ENCODE data around the gene KCNAB1. TPM values are rescaled to one million over a fixed set of nuclear protein-coding genes. Genes with fewer than 3 reads are reported as not detected.

Gene KCNAB1
- total RNA-seq, 3 donors from 2014 or later (not counting 1 experiment from before 2014, with no cell fraction given): not detected

DNA sequence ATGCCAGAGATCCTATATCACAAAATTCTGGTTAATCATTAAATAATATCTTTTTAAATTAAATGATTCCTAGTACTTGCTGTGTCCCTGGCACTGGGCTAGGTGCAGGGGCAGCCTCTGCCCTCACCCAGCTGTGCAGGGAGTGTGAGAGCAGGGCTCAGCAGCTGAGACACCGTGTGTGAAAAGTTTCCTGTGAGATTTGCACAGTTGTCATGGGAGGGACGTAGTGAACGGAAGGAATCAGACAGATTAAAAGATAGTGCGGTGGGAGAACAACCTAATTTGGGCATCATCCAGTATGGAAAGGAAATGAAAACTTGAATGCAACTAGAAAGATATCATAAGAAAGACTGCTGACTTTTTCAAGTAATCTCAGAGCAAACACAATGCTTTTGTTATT lies 230.4 kb downstream of the KCNAB1 start:
- H3K4me1 ChIP-seq (ENCODE audit: control insufficient read depth, insufficient read depth, low read length): no peaks in the 10 kb centered on the region
- 16% methylated on average over 4 of the region's 4 CpGs for WGBS (ENCODE audit: insufficient coverage)
- intact Hi-C loops (cut with micrococcal nuclease): no loop called here
- ATAC-seq: no peak
- Mint-ChIP-seq H3K36me3 (no peaks in the 10 kb centered on the region), H3K27me3 (ENCODE audit: low read depth in 2 of 2) (no peaks in the 10 kb centered on the region), H3K9me3 (no peaks in the 10 kb centered on the region), H3K4me3 (no peak overlapping the region), H3K4me1 (no peaks in the 10 kb centered on the region), H3K27ac (no peak overlapping the region)
- no peaks in the 10 kb centered on the region for H3K27me3 ChIP-seq (ENCODE audit: control insufficient read depth, insufficient read depth, low read length)
- no peak for DNase-seq
- no peaks in the 10 kb centered on the region for H3K36me3 ChIP-seq (ENCODE audit: control insufficient read depth, insufficient read depth, low read length)
- H3K9me3 ChIP-seq (ENCODE audit: control insufficient read depth, insufficient read depth, low read length): no peaks in the 10 kb centered on the region
- H3K27ac ChIP-seq (ENCODE audit: low read length): no peak overlapping the region
- TF ChIP-seq CTCF (IDR thresholded peaks at IDR 0.05): no peak
- H3K4me3 ChIP-seq (ENCODE audit: low read length): no peak overlapping the region

GRCh38 chr3:156351783-156352182 lies 231.4 kb downstream of the KCNAB1 start:
- ATAC-seq (peak in 1 of 3 donors; percentile 18), DNase-seq (no peak)
- Histone ChIP-seq H3K4me3 (ENCODE audit: low read length) (no peak overlapping the region), H3K4me1 (ENCODE audit: control insufficient read depth, insufficient read depth, low read length) (no peaks in the 10 kb centered on the region), H3K27me3 (ENCODE audit: control insufficient read depth, insufficient read depth, low read length) (no peaks in the 10 kb centered on the region), H3K27ac (ENCODE audit: low read length) (no peak overlapping the region), H3K9me3 (ENCODE audit: control insufficient read depth, insufficient read depth, low read length) (no peaks in the 10 kb centered on the region), H3K36me3 (ENCODE audit: control insufficient read depth, insufficient read depth, low read length) (no peaks in the 10 kb centered on the region)
- no peaks in the 10 kb centered on the region for H3K36me3 Mint-ChIP-seq
- H3K4me1 Mint-ChIP-seq: no peaks in the 10 kb centered on the region
- H3K27ac Mint-ChIP-seq: no peak overlapping the region
- TF ChIP-seq CTCF (IDR thresholded peaks at IDR 0.05): no peak
- H3K9me3 Mint-ChIP-seq: no peaks in the 10 kb centered on the region
- no peaks in the 10 kb centered on the region for H3K27me3 Mint-ChIP-seq (ENCODE audit: low read depth in 2 of 2)
- intact Hi-C loops (cut with micrococcal nuclease): no loop called here
- H3K4me3 Mint-ChIP-seq: no peak overlapping the region
- 94% methylated on average over 6 of the region's 6 CpGs for WGBS (ENCODE audit: insufficient coverage)

DNA sequence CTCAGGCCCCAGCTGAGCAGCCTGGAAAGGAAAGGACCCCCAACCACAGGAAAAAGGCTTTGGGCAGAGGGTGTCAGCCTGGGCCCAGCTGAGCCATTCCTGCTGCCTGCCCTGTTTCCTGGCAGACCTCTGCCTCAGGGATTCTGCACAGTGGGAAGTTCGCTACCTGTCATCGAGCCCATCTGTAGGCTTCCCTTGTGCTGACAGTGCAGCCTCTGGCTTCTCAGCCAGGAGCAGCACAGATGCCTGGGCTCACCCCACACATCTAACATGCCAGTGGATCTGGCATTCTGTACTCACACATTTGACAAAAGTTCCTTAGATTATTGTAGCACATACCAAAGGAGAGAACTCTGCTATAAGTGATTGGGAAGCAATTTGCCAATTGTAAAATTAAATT lies 232.3 kb downstream of the KCNAB1 start:
- intact Hi-C loops (cut with micrococcal nuclease): no loop called here
- H3K27ac Mint-ChIP-seq: no peak overlapping the region
- Histone ChIP-seq H3K9me3 (ENCODE audit: control insufficient read depth, insufficient read depth, low read length) (no peaks in the 10 kb centered on the region), H3K27ac (ENCODE audit: low read length) (no peak overlapping the region), H3K27me3 (ENCODE audit: control insufficient read depth, insufficient read depth, low read length) (no peaks in the 10 kb centered on the region), H3K36me3 (ENCODE audit: control insufficient read depth, insufficient read depth, low read length) (no peaks in the 10 kb centered on the region), H3K4me3 (ENCODE audit: low read length) (no peak overlapping the region), H3K4me1 (ENCODE audit: control insufficient read depth, insufficient read depth, low read length) (no peaks in the 10 kb centered on the region)
- DNase-seq (no peak), ATAC-seq (no peak)
- H3K27me3 Mint-ChIP-seq (ENCODE audit: low read depth in 2 of 2): no peaks in the 10 kb centered on the region
- H3K4me3 Mint-ChIP-seq: no peak overlapping the region
- TF ChIP-seq CTCF (IDR thresholded peaks at IDR 0.05): no peak
- H3K4me1 Mint-ChIP-seq: no peaks in the 10 kb centered on the region
- no peaks in the 10 kb centered on the region for H3K36me3 Mint-ChIP-seq
- H3K9me3 Mint-ChIP-seq: no peaks in the 10 kb centered on the region
- WGBS (ENCODE audit: insufficient coverage): 94% methylated on average over 2 of the region's 2 CpGs

GRCh38 chr3:156353563-156353962 lies 233.2 kb downstream of the KCNAB1 start:
- H3K4me1 ChIP-seq (ENCODE audit: control insufficient read depth, insufficient read depth, low read length): no peaks in the 10 kb centered on the region
- intact Hi-C loops (cut with micrococcal nuclease): no loop called here
- H3K9me3 Mint-ChIP-seq: no peaks in the 10 kb centered on the region
- H3K4me3 ChIP-seq (ENCODE audit: low read length): no peak overlapping the region
- H3K4me1 Mint-ChIP-seq: no peaks in the 10 kb centered on the region
- no peaks in the 10 kb centered on the region for H3K36me3 ChIP-seq (ENCODE audit: control insufficient read depth, insufficient read depth, low read length)
- no peak for ATAC-seq
- no peak overlapping the region for H3K27ac Mint-ChIP-seq
- H3K27me3 ChIP-seq (ENCODE audit: control insufficient read depth, insufficient read depth, low read length): no peaks in the 10 kb centered on the region
- no peak overlapping the region for H3K4me3 Mint-ChIP-seq
- no peak for TF ChIP-seq CTCF (IDR thresholded peaks at IDR 0.05)
- no peaks in the 10 kb centered on the region for H3K9me3 ChIP-seq (ENCODE audit: control insufficient read depth, insufficient read depth, low read length)
- H3K36me3 Mint-ChIP-seq: no peaks in the 10 kb centered on the region
- 92% methylated on average over 5 of the region's 5 CpGs for WGBS (ENCODE audit: insufficient coverage)
- no peaks in the 10 kb centered on the region for H3K27me3 Mint-ChIP-seq (ENCODE audit: low read depth in 2 of 2)
- no peak overlapping the region for H3K27ac ChIP-seq (ENCODE audit: low read length)
- no peak for DNase-seq

Measured in natural killer cell (primary cell).